ENCODE data around the gene SIL1.

Gene SIL1

GRCh38 chr5:138961729-138962128, 236.4 kb downstream of the SIL1 start:
- in situ Hi-C loops (cut with HindIII; ENCODE audit: low sequenced_read_pairs): no loop called here
- DNase-seq (ENCODE audit: low read depth): no peak
- no peak overlapping the region for H3K4me3 ChIP-seq (ENCODE audit: low read depth, low read length)
- no peak for TF ChIP-seq CTCF (IDR thresholded peaks at IDR 0.05; ENCODE audit: low read depth, low read length, missing control alignments)

GRCh38 chr5:138961221-138961620, 236.9 kb downstream of the SIL1 start:
- no peak overlapping the region for H3K4me3 ChIP-seq (ENCODE audit: low read depth, low read length)
- no peak for TF ChIP-seq CTCF (IDR thresholded peaks at IDR 0.05; ENCODE audit: low read depth, low read length, missing control alignments)
- no peak for DNase-seq (ENCODE audit: low read depth)
- in situ Hi-C loops (cut with HindIII; ENCODE audit: low sequenced_read_pairs): no loop called here

- no peak for DNase-seq (ENCODE audit: low read depth)
- no peak for TF ChIP-seq CTCF (IDR thresholded peaks at IDR 0.05; ENCODE audit: low read depth, low read length, missing control alignments)
- H3K4me3 ChIP-seq (ENCODE audit: low read depth, low read length): no peak overlapping the region
- in situ Hi-C loops (cut with HindIII; ENCODE audit: low sequenced_read_pairs): no loop called here
Observed at GRCh38 chr5:138960145-138960692, 237.9 kb downstream of the SIL1 start.

GRCh38 chr5:138956801-138957200, 241.4 kb downstream of the SIL1 start:
- DNase-seq (ENCODE audit: low read depth): no peak
- no peak for TF ChIP-seq CTCF (IDR thresholded peaks at IDR 0.05; ENCODE audit: low read depth, low read length, missing control alignments)
- no peak overlapping the region for H3K4me3 ChIP-seq (ENCODE audit: low read depth, low read length)
- in situ Hi-C loops (cut with HindIII; ENCODE audit: low sequenced_read_pairs): no loop called here

- in situ Hi-C loops (cut with HindIII; ENCODE audit: low sequenced_read_pairs): no loop called here
- H3K4me3 ChIP-seq (ENCODE audit: low read depth, low read length): no peak overlapping the region
- no peak for TF ChIP-seq CTCF (IDR thresholded peaks at IDR 0.05; ENCODE audit: low read depth, low read length, missing control alignments)
- no peak for DNase-seq (ENCODE audit: low read depth)
Observed at GRCh38 chr5:138955671-138956295, 242.4 kb downstream of the SIL1 start.

GRCh38 chr5:138955013-138955660, 243.0 kb downstream of the SIL1 start:
- H3K4me3 ChIP-seq (ENCODE audit: low read depth, low read length): no peak overlapping the region
- in situ Hi-C loops (cut with HindIII; ENCODE audit: low sequenced_read_pairs): no loop called here
- no peak for DNase-seq (ENCODE audit: low read depth)
- TF ChIP-seq CTCF (IDR thresholded peaks at IDR 0.05; ENCODE audit: low read depth, low read length, missing control alignments): no peak

Measured in astrocyte of the cerebellum (primary cell).